NCI-H2196 treated with DMSO at 0.1 percent for 48 hours (cell line): ENCODE results near the gene PDCD2L.
"Not testable (repeated sequence)": the region's sequence is repeated elsewhere in the genome, so short reads cannot be mapped to it uniquely, and the experiment has no call there.

Source experiments
- DNase-seq: peaks from one replicate; lab custom pipeline; 2025; ENCODE audit not compliant: unreplicated experiment; lab: John Stamatoyannopoulos, UW

Gene PDCD2L

GRCh38 chr19:34409189-34410164 lies 5.3 kb downstream of the PDCD2L start:
- DNase-seq, result no peak

GRCh38 chr19:34411216-34411615 lies 7.0 kb downstream of the PDCD2L start:
- no peak for DNase-seq

- DNase-seq, result no peak
These were observed 11.9 kb downstream of the PDCD2L start for GRCh38 chr19:34416021-34416545.

- no peak for DNase-seq
These were observed 14.1 kb downstream of the PDCD2L start for GRCh38 chr19:34418300-34418699.

- DNase-seq, result no peak
These were observed 22.0 kb downstream of the PDCD2L start for GRCh38 chr19:34426096-34426661.

- DNase-seq, result no peak
These were observed 24.5 kb downstream of the PDCD2L start for GRCh38 chr19:34428549-34429285.

- no peak for DNase-seq
These were observed 25.4 kb downstream of the PDCD2L start for GRCh38 chr19:34429553-34429952.

- DNase-seq, result peak; percentile 10
These were observed 26.8 kb downstream of the PDCD2L start for GRCh38 chr19:34430738-34431625.

GRCh38 chr19:34431681-34432402 lies 27.6 kb downstream of the PDCD2L start:
- no peak for DNase-seq

GRCh38 chr19:34432797-34433196 lies 28.6 kb downstream of the PDCD2L start:
- no peak for DNase-seq

- DNase-seq, result no peak
These were observed 32.5 kb downstream of the PDCD2L start for GRCh38 chr19:34436716-34437115.

- DNase-seq, result no peak
These were observed 44.0 kb downstream of the PDCD2L start for GRCh38 chr19:34448191-34448590.

GRCh38 chr19:34452723-34453122 lies 48.5 kb downstream of the PDCD2L start:
- no peak for DNase-seq

GRCh38 chr19:34454091-34454490 lies 49.9 kb downstream of the PDCD2L start:
- DNase-seq, result no peak

- no peak for DNase-seq
These were observed 50.5 kb downstream of the PDCD2L start for GRCh38 chr19:34454685-34455084.

- DNase-seq, result not testable (repeated sequence)
These were observed 51.7 kb downstream of the PDCD2L start for GRCh38 chr19:34455783-34456480.

GRCh38 chr19:34457446-34457845 lies 53.2 kb downstream of the PDCD2L start:
- DNase-seq, result no peak

- no peak for DNase-seq
These were observed 54.5 kb downstream of the PDCD2L start for GRCh38 chr19:34458677-34459076.

- peak; percentile 24 for DNase-seq
These were observed 55.4 kb downstream of the PDCD2L start for GRCh38 chr19:34459614-34460013.
